ENCODE results near the gene PPP1R3G.
"Not testable (repeated sequence)": the region's sequence is repeated elsewhere in the genome, so short reads cannot be mapped to it uniquely, and the experiment has no call there.

The PPP1R3G gene

DNA sequence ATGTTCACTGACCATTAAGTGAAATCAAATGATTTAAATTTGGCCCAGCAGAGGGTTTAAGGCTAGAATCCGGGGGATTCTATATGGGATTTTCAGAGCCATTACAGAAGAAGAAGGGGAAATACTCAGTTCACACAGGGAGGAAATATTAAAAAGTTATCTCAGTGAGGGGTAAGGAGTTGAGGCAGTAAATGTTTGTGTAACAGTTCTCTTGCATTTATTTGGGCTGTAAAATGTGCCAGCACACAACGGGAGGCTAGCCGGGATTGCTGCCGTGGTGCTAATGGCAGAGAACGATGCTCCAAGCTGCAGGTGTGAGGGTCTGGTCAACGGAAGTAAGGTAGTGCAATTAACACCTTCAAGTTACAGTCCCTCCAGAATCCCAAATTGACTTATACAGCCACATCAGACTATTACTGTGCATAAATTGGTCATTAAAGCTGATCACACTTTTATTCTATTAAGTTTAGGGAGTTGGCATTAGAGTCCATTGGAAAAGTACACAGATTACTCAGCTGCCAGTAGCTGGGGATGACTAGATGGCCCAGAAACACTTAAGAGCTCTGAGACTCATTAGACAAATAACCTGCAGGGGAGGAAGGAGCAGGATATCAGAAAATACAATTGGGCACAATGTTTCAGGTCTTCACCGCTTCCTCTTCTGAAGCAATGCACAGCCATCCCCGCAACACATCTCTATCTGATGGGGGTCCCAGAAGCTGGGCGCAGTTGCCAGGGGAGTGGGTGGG is 31.3 kb downstream of the PPP1R3G start:
- DNase-seq, result no peak

DNA sequence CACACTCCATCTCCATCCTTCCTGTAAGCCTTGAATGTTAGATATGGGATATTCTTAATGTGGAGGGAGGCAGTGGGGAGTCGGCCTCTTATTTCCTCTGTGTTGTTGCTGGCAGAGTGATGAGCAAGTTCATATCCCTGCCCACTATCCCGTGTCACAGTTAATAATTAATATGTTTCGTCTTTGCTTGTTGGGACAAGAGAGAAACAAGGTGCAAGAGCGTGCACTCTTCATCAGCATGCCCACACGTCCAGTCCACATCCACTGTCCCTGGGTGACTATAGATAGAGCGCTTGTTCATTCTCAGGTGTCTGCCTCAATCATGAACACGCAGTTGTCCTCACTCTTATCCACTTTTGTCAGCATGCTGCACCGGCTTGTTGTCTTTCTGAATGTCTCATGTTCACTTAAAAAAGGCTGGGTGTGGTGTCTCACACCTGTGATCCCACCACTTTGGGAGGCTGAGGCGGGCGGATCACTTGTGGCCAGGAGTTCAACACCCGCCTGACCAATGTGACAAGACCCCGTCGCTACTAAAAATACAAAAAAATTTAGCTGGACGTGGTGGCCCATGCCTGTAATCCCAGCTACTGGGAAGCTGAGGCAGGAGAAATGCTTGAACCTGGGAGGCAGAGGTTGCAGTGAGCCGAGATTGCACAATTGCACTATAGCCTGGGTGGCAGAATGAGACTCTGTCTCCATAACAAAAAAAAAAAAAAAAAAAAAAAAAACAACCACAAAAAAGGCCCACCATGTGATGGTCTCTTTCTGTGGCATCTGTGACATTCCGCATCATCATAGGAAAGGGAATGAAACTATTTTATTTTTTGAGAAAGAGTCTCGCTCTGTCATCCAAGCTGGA is 34.2 kb downstream of the PPP1R3G start:
- no peak for DNase-seq

DNA sequence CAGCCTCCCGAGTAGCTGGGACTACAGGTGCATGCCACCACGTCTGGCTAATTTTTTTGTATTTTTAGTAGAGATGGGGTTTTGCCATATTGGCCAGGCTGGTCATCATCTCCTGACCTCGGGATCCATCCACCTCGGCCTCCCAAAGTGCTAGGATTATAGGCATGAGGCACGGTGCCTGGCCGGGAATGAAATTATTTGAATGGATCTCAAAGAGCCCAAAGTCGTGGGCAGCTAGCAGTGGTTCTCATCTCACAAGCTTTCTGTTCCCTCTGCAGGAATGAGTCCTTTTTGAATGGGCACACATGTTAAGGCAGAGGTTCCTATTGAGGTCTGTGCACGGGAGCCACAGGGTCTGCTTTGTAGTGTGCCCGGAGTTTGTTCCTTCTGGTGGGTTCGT is 34.9 kb downstream of the PPP1R3G start:
- DNase-seq, result no peak

DNA sequence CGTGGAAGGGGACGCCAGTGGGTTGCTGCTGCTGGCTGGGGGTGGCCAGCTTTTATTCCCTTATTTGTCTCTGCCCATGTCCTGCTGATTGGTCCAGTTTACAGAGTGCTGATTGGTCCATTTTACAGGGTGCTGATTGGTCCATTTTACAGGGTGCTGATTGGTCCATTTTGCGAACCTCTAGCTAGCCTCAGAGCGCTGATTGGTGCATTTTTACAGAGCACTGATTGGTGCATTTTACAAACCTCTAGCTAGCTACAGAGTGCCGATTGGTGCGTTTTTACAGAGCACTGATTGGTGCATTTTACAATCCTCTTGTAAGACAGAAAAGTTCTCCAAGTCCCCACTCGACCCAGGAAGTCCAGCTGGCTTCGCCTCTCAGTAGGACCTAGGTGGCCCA is 35.4 kb downstream of the PPP1R3G start:
- not testable (repeated sequence) for DNase-seq

DNA sequence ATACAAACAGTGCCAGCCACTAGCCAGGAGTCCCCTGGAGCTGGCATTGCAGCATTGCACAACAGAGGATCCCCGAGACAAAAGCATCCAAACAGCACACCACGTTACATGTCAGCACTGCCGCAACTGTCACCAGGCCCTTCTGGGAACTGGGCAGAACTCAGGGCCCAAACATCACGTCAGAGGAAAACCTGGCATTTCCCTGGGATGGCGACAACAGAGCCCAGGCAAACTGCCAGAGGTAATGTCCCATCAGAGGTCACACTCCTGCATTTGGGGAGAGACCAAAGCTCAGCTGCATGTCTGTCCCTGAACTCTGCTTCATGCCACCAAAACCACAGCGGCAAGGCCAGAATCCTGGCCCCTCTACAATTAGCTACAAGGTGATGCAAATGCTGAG is 36.3 kb downstream of the PPP1R3G start:
- peak in 2 of 51 donors; percentile 6 to 13 for DNase-seq

DNA sequence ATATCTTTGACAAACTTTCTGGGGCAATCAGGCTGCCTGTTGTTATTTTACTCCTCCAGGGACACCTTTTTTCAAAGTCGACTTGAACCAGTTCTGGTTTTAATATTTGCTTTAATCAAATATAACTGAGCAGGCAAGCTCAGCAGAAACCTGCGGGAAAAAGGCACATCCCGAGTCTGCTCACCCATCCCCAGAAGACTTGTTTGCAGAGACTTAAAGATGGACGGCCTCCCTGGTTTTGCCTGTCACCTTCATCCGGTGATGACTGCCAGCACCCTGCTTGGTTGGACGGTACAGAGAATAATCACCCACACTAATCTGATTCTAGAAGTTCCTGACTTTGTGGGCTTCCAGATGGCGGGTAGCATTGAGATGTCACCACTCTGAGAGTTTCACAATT is 36.8 kb downstream of the PPP1R3G start:
- DNase-seq, result no peak

DNA sequence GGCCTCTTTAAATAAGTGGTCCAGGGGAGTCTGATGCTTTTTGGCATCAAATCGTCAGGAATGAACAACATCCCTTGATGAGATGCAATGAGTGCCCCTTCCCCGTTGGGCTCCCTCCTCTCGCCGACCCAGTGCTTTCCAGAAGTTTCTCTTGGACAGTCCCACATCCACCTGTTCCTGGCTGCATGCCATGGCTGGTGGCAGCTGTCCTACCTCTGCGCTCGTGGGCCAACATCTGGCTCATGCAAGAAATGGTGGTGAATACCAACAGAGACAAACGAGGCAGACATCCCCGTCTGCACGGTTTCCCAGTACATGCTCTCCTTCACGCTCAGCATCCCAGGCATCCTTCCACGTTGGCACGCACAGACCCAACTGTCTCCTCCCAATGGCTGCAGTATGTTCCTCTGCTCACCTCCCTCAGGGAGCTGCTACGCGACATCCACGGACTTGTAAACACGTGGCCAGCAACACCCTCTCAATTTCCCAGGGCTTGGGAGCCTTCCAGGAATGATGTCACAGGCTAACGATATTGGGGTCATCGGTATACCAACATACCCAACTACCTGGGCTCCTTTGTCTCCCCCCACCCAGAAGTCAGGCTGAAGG is 37.5 kb downstream of the PPP1R3G start:
- DNase-seq, result peak in 1 of 51 donors; percentile 5

DNA sequence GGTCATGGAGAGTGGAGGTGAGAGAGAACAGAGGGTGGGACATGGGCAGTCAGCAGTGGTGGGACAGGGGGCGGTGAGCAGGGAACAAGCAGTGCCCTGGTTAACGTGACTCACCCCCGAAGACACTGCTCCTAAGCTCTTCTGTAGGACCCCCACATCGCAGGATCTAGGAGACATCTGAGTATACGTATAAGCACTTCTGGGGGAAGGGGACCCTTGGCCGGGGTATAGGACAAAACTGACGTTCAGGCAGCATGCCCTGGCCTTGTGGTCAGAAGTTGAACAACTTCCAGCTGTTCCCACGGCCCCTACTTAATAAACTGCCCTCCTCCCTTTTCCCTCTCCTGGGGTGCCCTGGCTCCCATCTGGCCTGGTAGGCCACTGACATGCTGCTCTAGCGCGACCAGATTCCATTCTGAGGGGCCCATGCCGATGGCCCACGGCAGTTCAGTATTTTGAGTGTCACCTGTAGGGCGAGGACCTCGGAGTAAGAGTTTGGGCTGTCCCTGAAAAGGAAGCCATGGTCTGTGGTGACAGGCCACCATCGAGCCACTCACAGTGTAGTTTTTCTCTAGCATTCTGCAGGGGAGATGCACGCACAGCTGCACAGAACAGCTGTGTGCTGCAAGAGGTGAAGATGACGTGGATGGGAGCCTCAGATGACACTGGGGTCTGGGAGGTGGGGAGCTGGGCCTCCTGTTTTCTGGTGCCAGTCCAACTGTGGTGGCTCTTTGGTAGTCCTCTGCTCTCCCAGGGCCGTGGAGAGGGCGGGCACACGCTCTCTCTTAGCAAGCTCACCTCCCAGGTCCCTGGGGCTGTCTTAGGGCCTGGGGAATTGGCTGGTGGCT is 38.4 kb downstream of the PPP1R3G start:
- DNase-seq, result no peak

DNA sequence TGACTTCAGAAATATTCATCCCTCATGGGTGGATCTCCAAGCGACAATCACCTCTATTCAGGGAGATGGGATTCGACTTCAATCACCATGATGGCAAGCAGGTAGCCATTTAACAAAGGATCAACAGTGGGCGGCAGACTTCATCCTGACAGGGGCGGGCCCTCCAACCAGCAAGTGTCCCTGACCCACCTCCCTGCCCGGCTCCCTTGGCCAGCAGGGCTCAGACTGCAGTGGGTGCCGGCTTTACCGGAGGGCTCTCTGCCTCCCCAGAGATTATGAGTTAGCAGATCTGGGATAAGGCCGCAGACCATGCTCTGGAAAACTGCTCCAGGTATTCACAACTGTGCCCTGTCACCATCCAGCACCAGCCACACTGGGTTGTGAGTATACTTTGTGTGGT is 39.4 kb downstream of the PPP1R3G start:
- DNase-seq, result no peak

DNA sequence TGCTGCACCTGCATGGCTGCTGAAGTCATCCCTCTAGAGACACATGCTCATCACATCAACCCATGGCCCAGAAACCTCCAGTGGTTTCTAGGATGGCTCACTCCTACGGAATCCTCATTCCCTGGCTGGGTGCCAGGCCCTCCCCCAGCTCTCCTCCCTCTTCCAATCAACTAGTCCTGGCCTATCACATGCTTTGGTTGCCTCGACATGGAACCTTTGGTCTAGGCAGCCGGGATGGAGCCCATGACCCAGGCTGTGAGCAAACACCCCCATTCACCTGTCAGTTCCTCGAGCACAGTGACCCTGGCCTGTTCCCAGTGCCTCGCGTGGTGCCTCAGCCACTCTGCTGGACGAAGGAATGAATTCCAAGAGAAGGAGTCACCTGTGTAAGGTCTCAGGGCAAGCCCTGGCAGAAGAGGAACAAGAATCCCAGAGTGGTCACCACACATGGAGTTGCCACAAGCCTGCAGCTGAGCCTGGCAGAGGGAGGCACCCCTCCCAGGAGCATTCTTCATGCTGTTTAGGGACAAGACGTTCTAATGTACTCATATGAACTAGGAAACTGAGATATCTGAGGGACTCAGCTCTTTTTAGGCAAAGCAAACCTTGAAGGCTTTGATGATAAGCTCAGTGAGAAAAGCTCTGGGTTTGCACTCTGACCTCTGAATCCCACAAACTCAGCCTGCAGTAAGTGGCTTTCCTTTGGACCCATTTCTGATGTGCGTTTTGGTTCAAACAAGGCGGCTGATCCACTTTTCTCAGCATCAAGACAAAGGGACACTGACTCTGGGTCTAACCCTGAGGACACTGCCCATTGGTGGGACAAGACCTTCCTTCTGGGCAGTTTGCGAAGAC is 40.2 kb downstream of the PPP1R3G start:
- no peak for DNase-seq

DNA sequence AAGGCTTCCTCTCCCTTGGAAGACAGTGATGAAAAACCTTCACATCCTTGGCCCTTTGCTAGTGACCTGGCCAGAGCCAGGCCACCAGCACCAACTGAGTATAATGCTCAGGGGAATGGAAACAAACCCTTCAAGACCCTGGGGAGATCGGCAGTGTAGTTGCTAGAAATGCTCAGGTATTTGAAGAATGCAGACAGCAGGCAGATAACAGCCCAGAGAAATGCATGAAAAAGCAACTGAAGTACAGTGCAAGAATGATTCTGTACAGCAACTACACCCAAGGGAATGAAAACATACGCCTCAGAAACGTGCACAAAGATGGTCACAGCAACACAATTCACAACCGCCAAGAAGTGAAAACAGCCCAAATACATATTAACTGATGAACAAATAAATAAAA is 41.1 kb downstream of the PPP1R3G start:
- DNase-seq, result no peak

DNA sequence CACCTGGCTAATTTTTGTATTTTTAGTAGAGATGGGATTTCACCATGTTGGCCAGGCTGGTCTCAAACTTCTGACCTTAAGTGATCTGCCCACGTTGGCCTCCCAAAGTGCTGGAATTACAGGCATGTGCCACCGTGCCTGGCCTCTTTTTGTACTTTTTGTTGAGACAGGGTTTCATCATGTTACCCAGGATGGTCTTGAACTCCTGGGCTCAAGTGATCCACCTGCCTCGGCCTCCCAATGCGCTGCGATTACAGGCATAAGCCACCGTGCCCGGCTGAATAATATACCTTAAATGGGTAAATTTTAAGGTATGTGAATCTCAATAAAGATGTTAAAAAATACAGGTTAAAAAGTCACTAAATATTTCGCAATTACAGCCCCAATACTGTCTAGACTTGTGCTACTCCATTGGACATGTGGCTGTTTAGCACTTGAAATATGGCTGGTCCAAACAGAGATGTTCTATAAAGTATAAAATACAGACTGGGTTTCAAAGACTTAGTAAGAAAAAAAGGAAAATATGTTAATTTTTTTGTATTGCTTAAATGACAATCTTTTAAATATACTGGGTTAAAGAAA is 42.1 kb downstream of the PPP1R3G start:
- no peak for DNase-seq

DNA sequence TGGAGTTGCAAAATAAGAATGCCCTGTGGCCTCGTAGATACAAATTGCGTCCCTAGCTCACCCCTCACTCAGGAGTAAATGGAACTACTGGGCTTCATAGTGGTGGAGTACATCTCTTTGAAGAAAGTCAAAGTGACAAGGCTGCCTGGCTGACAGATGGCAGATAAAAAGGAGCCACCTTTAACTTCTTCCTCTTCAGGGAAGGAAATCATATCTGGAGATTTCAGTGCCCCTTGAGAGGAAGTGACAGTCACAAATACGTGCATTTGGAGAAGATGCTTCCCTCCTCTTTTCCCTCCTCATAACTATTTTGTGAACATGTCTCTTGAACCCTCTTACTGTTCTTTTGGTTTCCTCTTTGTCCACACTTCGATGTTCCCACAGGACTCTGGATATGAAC is 43.2 kb downstream of the PPP1R3G start:
- no peak for DNase-seq

DNA sequence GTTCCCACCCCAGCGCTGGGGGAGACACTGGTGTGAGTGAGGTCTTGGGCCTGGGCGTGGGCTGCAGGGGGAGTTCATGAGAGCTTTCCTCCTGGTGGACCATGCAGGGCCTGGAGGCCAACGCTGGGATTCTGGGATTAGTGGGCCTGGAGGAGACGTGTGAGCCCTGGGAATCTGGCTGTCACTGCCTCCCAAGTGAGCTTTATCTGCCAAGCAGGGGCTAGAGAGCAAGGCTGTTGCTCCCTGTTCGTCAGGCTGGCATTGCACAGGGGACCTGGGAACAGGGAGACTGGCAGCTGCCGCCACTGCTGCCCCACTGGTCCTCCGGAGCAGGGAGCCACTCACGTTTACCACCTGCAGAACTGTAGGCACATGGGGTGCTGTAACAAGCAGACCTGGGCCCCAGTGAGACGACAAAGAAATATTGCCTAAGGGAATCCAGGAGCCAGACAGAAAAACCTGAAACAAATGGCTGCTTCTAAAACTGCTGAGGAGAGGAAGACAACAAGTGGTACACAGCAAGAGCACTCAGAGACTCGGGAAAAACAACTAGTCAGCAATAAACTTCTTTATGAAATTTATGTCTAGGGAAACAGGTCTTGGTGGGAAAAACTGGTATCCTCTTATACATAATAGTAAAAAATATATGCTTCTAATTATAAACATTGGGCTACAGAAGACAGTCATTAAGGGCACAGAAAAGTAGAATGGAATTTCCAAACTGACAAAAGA is 45.2 kb downstream of the PPP1R3G start:
- no peak for DNase-seq

DNA sequence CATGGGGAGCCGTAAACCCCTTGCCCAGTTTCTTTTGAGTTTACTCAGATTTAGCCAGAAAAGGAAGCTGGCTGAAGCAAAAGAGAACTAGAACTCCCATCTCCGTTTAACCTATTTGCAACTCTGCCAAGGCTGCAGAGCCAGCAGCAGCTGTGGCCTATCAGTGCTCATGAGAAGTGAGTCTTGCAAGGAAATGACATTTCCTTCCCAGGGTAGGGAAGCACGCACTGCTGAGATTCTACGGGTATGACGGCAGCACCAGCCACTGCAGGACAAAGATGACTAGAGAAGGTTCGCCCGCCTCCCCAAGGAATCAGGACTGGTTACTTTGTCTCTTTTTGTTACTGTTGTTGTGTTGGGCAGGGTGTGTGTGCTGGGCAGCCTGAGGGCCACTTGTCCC is 47.6 kb downstream of the PPP1R3G start:
- DNase-seq, result peak in 33 of 51 donors; percentile 13 to 78 (median 36)

DNA sequence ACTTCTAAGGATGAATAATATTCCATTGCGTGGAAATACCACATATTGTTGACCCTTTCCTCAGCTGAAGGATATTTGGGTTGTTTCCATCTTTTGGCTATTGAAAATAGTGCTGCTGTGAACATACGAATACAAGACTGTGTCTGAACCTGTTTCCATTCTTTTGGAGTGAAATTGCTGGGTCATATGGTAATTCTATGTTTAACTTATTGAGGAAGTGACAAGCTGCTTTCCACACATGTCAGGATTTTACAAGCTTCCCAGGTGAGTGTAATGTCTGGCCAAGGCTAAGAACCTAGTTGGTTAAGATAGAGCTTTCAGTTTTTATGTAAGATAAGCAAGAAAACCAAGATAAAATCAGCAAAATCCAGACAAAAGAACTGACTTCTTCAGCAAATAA is 48.8 kb downstream of the PPP1R3G start:
- DNase-seq, result no peak

DNA sequence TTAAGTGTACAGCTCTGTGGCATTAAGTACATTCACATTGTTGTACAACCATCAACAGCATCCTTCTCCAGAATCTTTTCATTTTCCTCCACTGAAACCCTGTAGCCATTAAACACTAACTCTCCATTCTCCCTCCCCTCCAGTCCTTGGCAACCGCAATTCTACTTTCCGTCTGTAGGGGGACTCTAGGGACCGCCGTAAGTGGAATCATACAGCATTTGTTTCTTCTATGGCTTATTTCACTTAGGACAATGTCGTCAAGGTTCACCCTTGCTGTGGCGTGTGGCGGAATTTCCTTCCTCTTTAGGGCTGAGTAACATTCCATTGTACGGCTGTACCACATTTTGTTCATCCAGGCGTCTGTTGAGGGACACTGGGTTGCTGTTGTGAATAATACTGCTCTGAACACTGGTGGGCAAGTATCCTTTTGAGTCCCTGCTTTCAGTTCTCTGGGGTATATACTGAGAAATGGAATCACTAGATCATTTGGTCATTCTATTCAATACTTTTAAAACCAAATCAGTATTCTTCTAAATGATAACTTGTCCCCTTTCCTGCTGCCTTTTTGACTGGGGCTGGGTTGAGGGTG is 50.7 kb downstream of the PPP1R3G start:
- no peak for DNase-seq

DNA sequence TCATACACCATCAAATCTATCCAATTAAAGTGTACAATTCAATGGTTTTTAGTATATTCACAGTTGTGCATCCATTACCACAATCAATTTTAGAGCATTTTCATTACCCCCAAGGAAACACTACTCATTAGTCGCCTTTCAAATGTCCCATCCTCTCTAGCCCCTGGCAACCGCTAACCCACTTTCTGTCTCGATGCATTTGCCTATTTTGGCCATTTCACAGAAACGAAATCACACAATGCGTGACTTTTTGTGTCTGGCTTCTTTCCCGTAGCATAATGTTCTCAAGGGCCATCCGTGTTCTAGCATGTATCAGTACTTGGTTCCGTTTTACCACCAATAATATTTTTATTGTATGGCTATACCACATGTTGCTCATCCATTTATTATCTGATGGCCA is 51.7 kb downstream of the PPP1R3G start:
- DNase-seq, result no peak
